Activated CD4-positive, alpha-beta T cell treated with anti-CD3 and anti-CD28 coated beads for 4 hours (primary cell): ENCODE measurements around the gene SMIM38.

Experiments used
- DNase-seq, 2 donors: peaks; one replicate each; pipeline ENCODE4 v3.0.0-alpha.2; 2020

The SMIM38 gene

GRCh38 chr11:69161117-69161407 lies 5.3 kb downstream of the SMIM38 start:
- no peak for DNase-seq

DNA sequence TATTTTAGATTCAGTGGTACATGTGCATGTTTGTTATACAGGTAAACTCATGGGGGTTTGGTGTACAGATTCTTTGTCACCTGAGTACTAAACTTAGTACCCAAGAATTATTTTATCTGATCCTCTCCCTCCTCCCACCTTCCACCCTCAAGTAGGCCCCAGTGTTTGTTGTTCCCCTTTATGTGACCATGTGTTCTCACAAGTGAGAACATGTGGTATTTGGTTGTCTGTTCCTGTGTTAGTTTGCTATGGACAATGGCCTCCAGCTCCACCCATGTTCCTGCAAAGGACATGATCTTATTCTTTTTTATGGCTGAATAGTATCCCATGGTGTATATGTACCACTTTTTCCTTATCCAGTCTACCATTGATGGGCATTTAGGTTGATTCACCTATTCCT lies 6.8 kb downstream of the SMIM38 start:
- DNase-seq, result no peak

GRCh38 chr11:69163842-69164241 lies 8.1 kb downstream of the SMIM38 start:
- DNase-seq, result no peak

DNA sequence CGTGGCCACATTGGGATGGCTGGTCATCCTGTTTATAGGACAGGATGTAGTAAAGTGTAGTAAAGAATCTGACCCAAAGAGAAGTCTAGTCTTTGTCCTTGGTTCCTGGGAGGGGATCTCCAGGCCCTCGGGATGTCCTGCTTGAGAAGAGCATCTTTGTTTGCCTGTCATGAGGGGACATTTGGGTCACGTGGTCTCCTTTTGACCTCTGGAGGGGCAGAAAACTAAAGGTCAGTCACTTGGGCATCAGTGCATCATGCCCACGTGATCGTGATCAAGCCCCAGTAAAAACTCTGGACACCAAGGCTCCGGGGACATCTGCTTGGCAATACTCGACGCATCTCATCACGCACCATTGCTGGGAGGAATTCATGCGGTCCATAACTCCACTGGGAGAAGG lies 9.1 kb downstream of the SMIM38 start:
- no peak for DNase-seq

DNA sequence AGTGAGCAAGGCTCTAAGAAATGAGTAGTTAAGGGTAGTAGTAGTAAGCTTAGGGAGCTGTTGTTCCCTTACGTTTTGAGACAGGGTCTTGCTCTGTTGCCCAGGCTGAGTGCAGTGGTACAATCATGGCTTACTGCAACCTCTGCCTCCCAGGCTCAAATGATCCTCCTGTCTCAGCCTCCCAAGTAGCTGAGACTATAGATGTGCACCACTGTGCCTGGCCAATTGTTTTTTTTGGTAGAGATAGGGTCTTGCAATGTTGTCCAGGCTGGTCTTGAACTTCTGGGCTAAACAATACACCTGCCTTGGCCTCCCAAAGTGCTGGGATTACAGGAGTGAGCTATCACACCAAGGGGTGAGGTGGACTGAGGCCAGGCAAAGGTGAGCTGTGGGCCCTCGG lies 10.0 kb downstream of the SMIM38 start:
- no peak for DNase-seq

GRCh38 chr11:69166218-69167115 lies 10.7 kb downstream of the SMIM38 start:
- peak; percentile 17 to 30 for DNase-seq

GRCh38 chr11:69167130-69167915 lies 11.6 kb downstream of the SMIM38 start:
- DNase-seq, result no peak

- no peak for DNase-seq
Measured at GRCh38 chr11:69167916-69168691, 12.4 kb downstream of the SMIM38 start.

DNA sequence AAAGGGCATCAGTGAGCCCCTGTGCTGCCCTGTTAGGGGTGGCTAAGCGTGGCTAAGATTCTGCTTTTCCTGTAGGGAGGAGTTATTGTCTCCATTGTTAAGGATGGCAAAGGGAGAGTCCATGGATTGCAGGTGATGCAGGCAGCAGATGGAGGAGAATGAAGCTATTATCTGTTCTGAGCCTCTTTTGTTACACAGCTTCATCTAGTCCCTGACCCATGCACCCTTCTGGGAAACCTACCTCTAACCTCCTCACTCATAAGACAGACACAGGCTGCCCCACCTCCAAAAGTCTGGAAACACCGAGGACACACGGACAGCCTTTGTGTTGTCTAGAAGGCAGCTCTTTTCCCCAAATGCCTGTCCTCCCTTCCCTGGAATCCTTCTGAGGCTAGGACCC lies 13.7 kb downstream of the SMIM38 start:
- DNase-seq, result no peak

DNA sequence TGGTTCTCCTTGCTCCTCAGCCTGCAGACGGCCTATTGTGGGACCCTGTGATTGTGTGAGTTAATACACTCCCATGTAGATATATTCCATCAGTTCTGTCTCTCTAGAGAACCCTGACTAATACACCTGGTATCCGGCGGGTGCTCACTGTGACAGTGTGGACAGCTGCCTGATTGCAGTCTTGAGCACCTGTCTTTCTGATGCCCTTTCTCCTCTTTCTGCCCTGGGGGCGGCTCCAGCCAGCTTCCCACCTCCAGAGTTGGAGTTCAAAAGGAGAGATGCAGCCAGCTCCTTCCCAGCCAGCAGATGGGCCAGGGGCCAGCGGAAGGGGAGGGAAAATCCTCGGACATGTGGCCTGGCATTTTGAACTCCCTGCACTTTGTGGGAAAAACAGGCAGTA lies 15.0 kb downstream of the SMIM38 start:
- DNase-seq, result no peak

DNA sequence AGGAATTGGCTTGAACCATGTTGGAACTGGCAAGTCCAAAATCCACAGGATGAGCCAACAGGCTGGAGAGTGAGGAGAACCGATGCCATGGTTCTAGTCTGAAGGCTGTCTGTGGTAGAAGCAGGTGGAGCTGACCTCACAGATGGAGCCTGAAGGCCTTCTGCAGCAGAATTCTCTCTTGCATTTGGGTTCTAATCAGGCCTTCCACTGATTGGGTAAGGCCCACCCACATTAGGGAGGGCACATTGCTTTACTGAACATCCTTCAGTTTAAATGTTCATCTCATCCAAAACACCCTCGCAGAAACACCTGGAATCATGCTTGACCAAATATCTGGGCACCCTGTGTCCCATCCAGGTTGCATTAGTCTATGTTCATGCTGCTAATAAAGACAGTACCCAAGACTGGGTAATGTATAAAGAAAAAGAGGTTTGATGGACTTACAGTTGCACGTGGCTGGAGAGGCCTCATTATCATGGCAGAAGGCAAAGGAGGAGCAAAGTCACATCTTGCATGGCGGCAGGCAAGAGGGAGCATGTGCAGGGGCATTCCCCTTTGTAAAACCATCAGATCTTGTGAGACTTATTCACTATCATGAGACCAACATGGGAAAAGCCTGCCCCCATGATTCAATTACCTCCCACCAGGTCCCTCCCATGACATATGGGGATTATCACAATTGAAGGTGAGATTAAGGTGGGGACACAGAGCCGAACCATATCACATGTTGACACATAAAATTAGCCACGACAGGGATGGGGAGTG lies 15.9 kb downstream of the SMIM38 start:
- DNase-seq, result no peak

DNA sequence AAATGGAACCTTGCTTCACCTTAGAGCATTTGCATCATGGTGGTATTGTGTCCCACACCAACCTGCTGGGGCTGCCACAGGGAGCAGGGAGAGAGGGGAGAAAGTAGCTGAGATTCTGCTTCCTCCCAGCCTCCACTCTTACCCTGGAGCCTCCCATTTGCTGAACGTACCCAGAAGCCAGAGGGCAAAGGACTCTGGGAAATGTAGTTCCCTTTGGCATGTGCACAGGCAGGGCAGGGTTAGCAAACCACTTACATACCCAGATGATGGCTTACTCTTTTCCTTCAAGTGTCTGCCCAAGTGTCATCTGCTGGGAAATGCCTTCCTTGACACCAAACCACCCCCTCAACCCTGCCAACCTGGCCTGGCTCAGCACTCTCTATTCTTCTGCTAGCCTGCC lies 16.9 kb downstream of the SMIM38 start:
- DNase-seq, result no peak

DNA sequence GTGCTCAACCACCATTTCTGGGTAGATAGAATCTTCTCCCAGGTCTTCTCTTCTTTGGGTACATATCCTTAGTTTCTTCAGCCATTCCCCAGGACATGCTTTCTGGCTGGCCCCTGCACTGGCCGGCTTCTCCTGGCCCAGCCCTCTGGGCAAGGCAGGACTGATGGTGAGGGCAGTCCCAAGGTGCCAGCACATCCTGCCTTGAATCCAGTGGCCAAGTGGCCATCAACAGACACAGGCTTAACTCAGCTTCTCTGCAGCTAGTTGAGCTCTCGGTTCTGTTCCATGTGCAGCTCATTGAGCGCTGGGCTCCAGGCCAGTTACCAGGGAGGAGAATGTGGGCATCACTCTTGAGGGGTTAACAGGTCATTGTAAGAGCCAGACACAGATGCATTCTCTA lies 17.6 kb downstream of the SMIM38 start:
- no peak for DNase-seq

DNA sequence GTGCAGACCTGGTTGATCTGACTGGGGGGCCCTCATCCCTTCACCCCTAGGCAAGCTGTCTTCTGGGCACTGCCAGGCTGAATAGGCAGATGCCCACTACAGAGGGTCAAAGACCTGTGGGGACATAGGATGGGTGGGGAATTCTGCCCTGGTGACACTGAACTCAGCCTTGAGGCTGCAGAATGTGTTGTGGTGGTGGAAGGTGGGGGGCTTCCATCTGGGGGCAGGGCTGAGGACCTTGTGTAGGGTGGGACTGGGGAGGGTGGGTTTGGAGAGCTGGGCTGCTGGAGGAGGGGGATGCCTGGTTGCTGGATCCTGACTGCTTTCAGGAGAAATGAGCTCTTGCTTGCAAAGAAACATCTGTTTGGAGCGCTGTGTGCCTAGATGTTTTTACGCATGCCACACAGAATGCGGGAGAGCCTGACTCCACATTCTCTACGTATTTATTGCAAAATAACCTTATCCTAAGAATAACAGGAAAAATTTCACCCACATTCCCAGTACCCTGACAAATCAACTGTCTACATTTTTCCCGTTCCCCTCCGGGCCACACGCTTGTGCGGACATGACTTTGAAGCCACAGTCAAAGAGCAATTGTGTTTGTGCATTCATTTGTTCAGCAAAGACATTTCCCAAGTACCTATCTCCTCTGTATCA lies 18.3 kb downstream of the SMIM38 start:
- no peak for DNase-seq

DNA sequence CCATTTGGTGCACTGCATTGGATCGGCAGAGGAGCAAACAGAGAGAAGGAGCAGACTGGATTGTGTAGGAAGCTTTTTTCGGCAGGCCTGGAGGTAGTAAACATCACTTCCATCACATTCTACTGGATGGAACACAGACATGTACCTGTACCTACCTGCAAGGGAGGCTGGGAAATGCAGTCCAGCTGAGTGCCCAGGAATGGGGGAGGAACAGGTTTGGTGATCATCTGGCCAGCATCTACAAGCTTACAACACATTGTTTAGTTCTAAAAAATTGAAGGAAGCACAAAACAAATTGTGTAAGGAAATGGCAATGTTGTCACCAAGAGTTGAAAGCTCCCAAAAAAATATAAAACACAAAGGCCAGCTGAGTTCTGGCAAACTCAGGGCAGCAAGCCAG lies 19.1 kb downstream of the SMIM38 start:
- no peak for DNase-seq

- DNase-seq, result no peak
Measured at GRCh38 chr11:69178819-69179482, 23.2 kb downstream of the SMIM38 start.

DNA sequence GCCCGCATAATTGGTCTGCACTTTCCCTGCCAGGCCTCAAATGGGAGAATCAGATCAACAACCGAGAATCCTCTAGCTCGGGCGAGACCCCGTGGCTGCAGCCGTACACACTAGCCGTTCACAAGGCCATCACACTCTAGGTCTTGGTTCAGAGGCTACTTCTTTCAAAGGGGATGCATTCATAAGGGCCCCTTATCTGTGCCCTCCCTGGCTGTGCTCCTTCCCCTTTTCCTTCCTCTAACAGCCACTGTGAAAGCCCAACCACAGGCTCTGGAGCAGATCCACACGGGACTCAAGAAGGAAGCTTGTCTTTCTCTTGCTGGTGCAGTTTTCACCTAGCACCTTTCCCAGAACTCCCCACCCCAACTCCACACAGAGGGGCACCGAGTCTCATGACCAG lies 24.5 kb downstream of the SMIM38 start:
- no peak for DNase-seq

- no peak for DNase-seq
Measured at GRCh38 chr11:69180726-69181125, 25.0 kb downstream of the SMIM38 start.

DNA sequence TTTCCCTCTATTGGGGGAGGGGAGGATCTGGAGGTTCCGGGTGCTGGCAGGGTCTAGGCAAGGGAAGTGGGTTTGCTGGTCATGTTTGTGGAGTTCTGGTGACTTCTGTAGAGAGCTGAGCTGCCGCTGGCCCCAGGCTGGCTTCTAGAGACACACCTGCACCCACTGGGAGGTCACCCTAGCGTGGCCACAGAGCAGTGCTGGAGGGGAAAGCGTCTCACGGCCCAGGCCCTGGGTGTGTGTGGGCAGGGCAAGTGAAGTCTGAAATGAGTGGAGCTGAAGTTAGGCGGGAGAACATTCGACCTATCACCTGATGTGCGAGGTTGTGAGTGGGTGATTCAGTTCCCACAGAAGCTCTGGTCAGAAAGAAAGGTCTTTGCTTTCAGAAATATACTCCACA lies 27.9 kb downstream of the SMIM38 start:
- DNase-seq, result no peak

DNA sequence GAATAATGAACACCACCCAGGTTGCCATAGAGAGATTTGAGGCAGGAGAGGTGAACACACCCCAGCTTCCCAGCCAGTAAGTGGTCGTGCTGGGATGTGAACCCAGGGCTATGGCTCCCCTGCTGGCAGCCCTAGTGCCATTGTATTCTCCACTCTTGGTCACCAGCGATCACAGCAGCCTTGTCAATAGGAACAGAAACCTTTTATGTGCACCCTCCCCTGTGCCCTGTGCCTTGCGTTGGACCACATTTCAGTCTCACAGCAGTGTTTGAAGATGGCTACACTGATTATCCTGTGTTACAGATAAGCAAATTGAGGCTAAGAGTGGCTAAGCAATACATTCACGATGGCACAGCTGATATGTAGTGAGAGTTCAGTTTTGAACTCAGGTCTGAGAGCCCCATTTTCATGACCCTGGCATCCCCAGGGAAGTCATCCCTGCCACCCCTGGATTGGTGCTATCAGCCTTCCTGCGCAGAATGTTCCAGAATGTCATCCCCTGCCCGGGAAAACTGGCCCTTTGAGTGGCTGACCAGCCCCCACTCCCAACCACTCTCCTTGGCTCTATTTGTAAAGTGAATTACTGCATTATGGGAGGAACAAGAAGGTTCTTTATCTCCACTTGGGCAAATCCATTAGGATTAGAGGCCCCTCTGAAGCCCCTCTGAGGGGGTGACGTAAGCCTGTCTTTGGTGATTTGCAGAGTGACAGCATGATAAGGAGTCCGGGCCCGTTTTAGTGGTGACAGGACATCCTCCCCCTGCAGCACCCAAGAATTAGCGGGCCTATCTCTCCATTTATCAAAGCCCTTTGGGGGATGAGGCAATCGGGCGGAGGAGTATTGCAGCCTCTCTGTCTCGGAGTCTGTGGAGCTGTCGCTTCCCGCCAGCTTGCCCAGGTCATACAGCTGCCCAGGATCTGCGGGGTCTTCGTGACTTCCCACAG lies 30.9 kb downstream of the SMIM38 start:
- DNase-seq, result no peak
